Measurements from ENCODE around the gene MED23.

- TF ChIP-seq NFIC (IDR thresholded peaks at IDR 0.05) (no peak), FOXM1 (IDR thresholded peaks at IDR 0.05; ENCODE audit: borderline replicate concordance, low read depth) (no peak), EP300 (IDR thresholded peaks at IDR 0.05; ENCODE audit: borderline replicate concordance) (no peak), TEAD4 (IDR thresholded peaks at IDR 0.05) (no peak), CEBPB (IDR thresholded peaks at IDR 0.05) (no peak), YY1 (IDR thresholded peaks at IDR 0.05; ENCODE audit: low read depth) (no peak), RAD21 (IDR thresholded peaks at IDR 0.05; ENCODE audit: low read depth) (no peak), TAF1 (IDR thresholded peaks at IDR 0.05; ENCODE audit: low read depth) (no peak), CREB1 (IDR thresholded peaks at IDR 0.05; ENCODE audit: low read depth) (no peak)
Observed at GRCh38 chr6:131654326-131654725, 26.3 kb upstream of the MED23 start.
